ENCODE data around the gene RSU1.

RSU1 gene

GRCh38 chr10:16585103-16585502, 232.1 kb downstream of the RSU1 start:
- no peak for FAIRE-seq

GRCh38 chr10:16583382-16583781, 233.8 kb downstream of the RSU1 start:
- FAIRE-seq: no peak

- no peak for FAIRE-seq
Measured at GRCh38 chr10:16581202-16581601, 236.0 kb downstream of the RSU1 start.

- FAIRE-seq: no peak
Measured at GRCh38 chr10:16570731-16571130, 246.5 kb downstream of the RSU1 start.

- FAIRE-seq: no peak
Measured at GRCh38 chr10:16566202-16566805, 250.9 kb downstream of the RSU1 start.

- no peak for FAIRE-seq
Measured at GRCh38 chr10:16565604-16566003, 251.6 kb downstream of the RSU1 start.

GRCh38 chr10:16562891-16563290, 254.3 kb downstream of the RSU1 start:
- no peak for FAIRE-seq

- FAIRE-seq: no peak
Measured at GRCh38 chr10:16559236-16559773, 257.9 kb downstream of the RSU1 start.

GRCh38 chr10:16547973-16548372, 269.3 kb downstream of the RSU1 start:
- no peak for FAIRE-seq

GRCh38 chr10:16545116-16545736, 272.0 kb downstream of the RSU1 start:
- FAIRE-seq: no peak

GRCh38 chr10:16544591-16544990, 272.6 kb downstream of the RSU1 start:
- no peak for FAIRE-seq

GRCh38 chr10:16544099-16544498, 273.1 kb downstream of the RSU1 start:
- no peak for FAIRE-seq

All from G401.6 (cell line).